GM21737 (cell line): ENCODE results near the gene AGAP3.

ENCODE experiments used
- ATAC-seq: cut with Tn5 transposase; IDR thresholded peaks from one replicate; pipeline ENCODE4 v1.9.1; 2021; ENCODE audit warnings: mild to moderate bottlenecking, moderate library complexity; ENCODE audit not compliant: unreplicated experiment

AGAP3 gene

GRCh38 chr7:151152643-151153513 lies 66.6 kb downstream of the AGAP3 start:
- no peak for ATAC-seq

- no peak for ATAC-seq
Measured at GRCh38 chr7:151157645-151158329, 71.5 kb downstream of the AGAP3 start.

- no peak for ATAC-seq
Measured at GRCh38 chr7:151161757-151162156, 75.5 kb downstream of the AGAP3 start.

DNA sequence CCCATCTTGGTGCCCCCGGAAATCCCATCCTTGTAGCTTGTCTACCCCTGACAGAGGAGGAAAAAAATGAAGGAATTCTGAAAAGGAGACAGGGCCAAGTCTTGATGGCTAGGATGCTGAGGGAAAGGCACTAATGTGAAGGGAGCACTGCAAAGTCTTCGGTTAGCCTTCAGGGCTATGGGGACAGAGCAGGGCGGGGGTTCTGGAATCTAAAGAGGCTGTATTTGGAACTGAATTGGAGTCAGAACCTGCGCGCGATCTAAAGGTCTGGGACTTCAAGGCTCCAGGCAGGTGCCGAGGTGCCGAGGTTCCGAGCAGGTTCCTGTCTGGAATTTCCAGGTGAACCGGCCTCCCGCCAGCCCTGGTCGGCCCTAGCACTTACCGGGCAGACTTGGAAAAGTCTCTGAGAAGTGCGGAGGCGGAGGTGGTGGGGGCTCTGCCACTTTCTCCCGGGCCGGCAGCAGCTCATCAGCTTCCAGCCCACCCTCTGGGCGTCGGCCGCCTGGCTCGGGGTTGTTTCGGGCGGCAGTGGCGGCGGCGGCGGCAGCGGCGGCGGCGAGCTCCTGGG lies 80.4 kb downstream of the AGAP3 start:
- ATAC-seq, result no peak

GRCh38 chr7:151167197-151167961 lies 81.1 kb downstream of the AGAP3 start, which contains the start of gene GBX1:
GBX1 (minus strand) TSS chr7:151167694; CDS start chr7:151167548, 146 bp downstream.
- ATAC-seq, result no peak

DNA sequence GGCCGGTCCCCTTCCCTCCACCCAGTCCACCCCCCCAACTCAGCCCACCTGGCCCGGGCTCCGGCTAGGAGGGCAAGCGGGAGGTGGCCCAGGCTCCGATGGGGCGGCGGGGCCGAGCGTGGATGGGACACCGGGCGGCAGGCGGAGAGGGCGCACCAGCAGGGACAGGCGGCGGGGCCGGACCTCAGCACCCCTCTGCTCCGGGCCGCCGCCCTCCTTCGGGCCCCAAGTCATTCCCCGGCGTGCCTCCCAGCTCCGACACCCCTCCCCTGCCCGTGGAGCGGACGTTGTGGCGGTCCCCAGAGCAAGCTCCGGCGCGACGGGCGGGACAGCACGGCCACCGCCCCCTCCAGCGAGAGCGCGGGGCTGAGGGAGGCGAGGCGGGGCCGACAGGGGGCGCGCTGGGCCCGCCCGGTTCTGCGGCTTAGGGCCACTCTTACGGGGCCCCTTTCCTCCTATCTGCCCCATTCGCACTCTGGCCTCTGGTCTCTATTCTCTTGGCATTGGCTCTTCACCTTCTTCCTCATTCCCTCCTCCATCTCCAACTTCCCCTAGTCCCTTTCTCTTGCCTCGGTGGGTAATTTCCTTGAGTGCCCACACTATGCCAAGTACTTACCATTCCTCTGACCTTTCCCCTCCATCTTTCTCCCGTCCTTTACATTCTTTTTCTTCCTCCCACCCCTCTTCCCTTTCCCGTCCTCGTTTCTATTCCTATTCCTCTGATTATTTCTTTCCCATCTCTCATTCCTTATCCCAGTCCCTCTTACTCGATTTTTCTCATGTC lies 81.9 kb downstream of the AGAP3 start:
- no peak for ATAC-seq

- no peak for ATAC-seq
Measured at GRCh38 chr7:151168787-151169162, 82.5 kb downstream of the AGAP3 start.

- ATAC-seq, result peak; percentile 76
Measured at GRCh38 chr7:151172273-151173141, 86.2 kb downstream of the AGAP3 start.

DNA sequence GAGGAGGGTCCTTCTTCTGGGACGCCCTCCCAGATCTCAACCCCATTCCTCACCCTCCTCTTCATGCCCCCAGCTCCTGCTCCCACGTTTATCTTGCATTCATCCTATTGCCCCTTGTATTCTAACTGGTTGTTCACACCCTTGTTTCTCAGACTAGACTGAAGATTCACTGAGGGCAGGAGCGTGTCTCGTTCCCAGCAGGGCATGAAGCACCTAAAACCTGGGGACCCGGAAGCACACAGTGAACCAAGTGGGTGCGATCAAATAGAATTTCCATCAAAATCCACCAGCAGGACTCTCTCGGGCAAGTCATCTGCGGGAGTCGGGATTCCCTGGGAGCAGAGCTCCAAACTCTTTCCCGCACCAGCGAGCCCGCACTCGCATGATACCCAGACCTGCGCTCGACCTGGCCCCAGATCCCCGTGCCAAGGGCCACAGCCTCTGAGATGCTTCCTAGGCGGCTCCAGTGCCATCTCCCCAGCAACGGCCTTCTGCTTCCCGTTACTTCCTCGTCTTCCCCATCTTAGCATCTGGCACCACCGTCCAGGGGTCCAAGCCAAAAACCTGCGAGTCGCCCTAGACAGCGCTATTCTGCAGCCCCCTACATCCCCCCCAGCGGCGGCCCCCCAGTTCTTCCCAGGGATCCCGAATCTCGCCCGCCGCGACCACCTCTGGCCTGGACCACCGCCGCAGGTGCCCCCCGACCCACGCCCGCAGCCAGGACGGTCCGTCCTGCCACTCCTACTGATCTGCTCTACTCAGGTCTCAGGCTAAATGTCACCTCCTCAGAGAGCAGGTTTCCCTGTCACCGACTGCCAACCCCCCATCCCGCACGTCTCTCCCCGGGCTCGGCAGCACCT lies 87.3 kb downstream of the AGAP3 start:
- ATAC-seq, result no peak

- no peak for ATAC-seq
Measured at GRCh38 chr7:151174246-151175046, 88.2 kb downstream of the AGAP3 start.

DNA sequence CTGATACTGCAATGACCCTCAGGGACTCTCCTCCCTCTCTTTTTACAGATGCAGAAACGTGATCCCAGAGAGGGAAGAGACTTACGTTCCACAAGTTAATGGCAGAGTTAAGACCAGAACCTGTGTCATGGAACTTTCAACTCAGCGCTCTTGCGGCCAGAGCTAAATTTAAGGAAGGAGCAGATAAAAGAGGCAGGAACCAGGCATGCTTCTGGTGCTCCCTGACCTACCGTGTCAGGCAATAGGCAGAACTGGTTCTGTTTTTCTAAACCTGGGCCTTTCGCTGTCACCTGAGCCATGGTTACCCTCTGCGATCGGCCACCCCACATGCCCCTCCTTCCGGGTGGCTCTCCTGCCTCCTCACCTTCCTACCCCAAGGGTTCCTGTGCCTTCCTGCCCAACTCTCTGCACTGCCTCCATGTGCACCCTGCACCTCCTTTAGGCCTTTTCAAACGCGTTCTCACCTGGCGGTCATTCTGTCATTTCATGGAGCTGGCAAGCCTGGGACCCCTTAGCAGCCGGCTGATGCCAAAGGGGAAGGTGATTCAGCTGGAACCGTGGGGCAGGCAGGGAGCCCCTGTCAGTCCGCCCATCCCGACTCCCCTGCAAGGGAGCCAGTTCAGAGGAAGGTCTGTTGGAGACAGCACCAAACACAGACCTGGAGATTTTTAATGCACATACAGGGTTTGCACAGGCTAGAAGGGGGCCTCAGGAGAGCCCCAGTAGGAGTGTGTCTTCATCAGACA lies 88.9 kb downstream of the AGAP3 start:
- ATAC-seq, result no peak

- no peak for ATAC-seq
Measured at GRCh38 chr7:151175793-151176311, 89.6 kb downstream of the AGAP3 start.

GRCh38 chr7:151176401-151176800 lies 90.1 kb downstream of the AGAP3 start:
- ATAC-seq, result no peak

DNA sequence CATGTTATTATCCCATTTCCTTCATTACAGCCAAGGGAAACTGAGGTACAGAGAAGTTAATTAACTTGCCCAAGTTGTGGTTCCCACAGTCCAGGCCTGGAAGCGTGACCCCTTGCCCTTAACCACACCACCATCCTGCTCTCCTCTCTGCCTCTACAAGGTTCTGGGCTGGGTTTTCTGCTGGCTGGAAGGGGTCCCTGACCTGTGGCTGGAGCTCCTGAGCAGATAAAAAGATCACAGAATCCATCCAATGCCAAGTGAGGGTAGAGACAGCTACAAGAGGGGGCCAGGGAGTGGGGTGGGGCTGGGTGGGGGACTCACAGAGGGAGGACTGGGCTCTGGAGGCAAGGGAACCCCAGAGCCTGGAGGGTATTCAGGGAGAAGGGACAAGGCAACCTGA lies 91.0 kb downstream of the AGAP3 start:
- no peak for ATAC-seq

- ATAC-seq, result no peak
Measured at GRCh38 chr7:151178236-151178635, 92.0 kb downstream of the AGAP3 start.

DNA sequence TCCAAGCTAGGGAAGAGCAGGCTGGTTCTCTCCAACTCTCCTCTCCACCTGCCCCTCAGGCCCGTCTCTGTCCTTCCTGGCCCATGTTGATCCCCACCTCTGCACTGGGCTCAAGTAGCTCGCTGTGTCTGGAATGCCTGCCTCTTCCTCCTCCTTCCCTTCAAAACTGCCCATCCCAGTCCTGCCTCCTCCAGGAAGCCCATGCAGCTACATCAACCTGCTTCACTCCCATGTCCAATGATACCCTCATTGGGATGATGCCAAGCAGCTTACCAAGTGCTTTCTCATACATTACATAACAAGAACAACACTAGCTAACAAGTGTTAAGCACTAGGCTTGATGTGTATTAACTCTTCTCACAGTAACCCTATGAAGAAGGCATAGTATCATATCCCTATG lies 92.6 kb downstream of the AGAP3 start:
- no peak for ATAC-seq
